Breast epithelium (tissue), 4 donors: ENCODE measurements around the gene DDR1. TPM values are rescaled to one million over a fixed set of nuclear protein-coding genes. Genes with fewer than 3 reads are reported as not detected.
A peak's percentile ranks its signal among the peaks of the same experiment; 100 is the strongest.
"Not testable (repeated sequence)": the region's sequence is repeated elsewhere in the genome, so short reads cannot be mapped to it uniquely, and the experiment has no call there.

Source experiments
- DNase-seq, 2 donors: peaks; one replicate each; pipeline ENCODE4 v3.0.0-alpha.2; 2019; ENCODE audit warnings: low spot score in 2 of 2
- H3K27ac ChIP-seq, 2 donors: fragments of 200-600 bp; sonication (generic) in 1 of 2; one replicate each; pipeline ENCODE4 v1.5.1; 2016 to 2019; ENCODE audit warnings: mild to moderate bottlenecking in 1 of 2
- H3K27me3 ChIP-seq, 2 donors: fragments of 200-600 bp; sonication (generic) in 1 of 2; one replicate each; pipeline versions ENCODE4 v1.5.1 to v1.6.0; 2017 to 2019; ENCODE audit warnings: control low read depth in 1 of 2, mild to moderate bottlenecking in 1 of 2
- H3K36me3 ChIP-seq: fragments of 200-600 bp; one replicate; pipeline ENCODE4 v1.5.1; 2019
- H3K4me1 ChIP-seq, 2 donors: fragments of 200-600 bp; sonication (generic); one replicate each; pipeline ENCODE4 v1.5.1; 2016 to 2019; ENCODE audit warnings: control low read depth in 1 of 2
- H3K4me3 ChIP-seq, 3 donors: fragments of 200-600 bp; sonication (generic); 1 replicate in 2 of 3; 2 replicates in 1 of 3; pipeline ENCODE4 v1.5.1; 2016 to 2019; ENCODE audit warnings: mild to moderate bottlenecking in 3 of 3, moderate library complexity in 2 of 3
- H3K9me3 ChIP-seq, 2 donors: fragments of 200-600 bp; sonication (generic) in 1 of 2; one replicate each; pipeline ENCODE4 v1.5.1; 2016 to 2019; ENCODE audit warnings: control low read depth in 1 of 2
- POLR2A ChIP-seq: fragments of 450-650 bp; IDR thresholded peaks from one replicate; pipeline ENCODE4 v1.6.1; 2016; ENCODE audit warnings: antibody characterized with exemption, mild to moderate bottlenecking, moderate library complexity
- POLR2AphosphoS5 ChIP-seq, 3 donors: sonication (generic); formaldehyde crosslinking; IDR thresholded peaks; one replicate each; pipeline ENCODE4 v1.6.1; 2017; ENCODE audit warnings: antibody characterized with exemption in 3 of 3
- intact Hi-C: fragments of 100-400 bp; cut with DNase I; formaldehyde crosslinking; loops from one replicate; pipeline ENCODE4 v1.15.1; 2023; ENCODE audit warnings: low total_unique reads
- total RNA-seq, 3 donors: library from RNA; depleted of rRNA; stranded (reverse); fragments of >200 nt; gene quantifications; one replicate each; pipeline ENCODE4 v1.1.0, GENCODE V29; 2016
- TF ChIP-seq, protein P1 (sequence below), 3 donors: fragments of 450-650 bp; IDR thresholded peaks; one replicate each; pipeline ENCODE4 v1.5.1; 2016 to 2017; ENCODE audit warnings: antibody characterized with exemption in 3 of 3, mild to moderate bottlenecking in 3 of 3, moderate library complexity in 3 of 3

The DDR1 gene
- total RNA-seq, 3 donors from 2014 or later: 18.1 to 149 (median 72.1) TPM

DNA sequence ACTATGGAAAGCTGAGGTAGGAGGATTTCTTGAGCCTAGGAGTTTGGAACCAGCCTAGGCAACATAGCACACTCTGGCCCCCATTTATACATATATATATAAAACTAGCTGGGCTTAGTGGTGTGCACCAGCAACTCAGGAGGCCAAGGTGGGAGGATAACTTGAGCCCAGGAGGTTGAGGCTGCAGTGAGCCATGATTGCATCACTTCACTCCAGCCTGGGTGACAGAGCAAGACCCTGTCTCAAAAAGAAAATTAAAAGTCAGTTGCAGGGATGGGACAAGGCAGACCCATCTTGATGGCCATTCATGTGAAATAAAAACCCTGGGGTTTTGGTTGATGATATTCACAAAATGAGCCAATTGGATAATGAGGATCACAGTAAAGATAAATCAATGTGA, 17.1 kb downstream of the DDR1 start:
- intact Hi-C loops: no loop called here
- Histone ChIP-seq H3K27ac (no peak overlapping the region), H3K36me3 (no peaks in the 10 kb centered on the region), H3K9me3 (no peaks in the 10 kb centered on the region), H3K27me3 (no peaks in the 10 kb centered on the region), H3K4me1 (no peaks in the 10 kb centered on the region), H3K4me3 (no peak overlapping the region)
- no peak for DNase-seq
- TF ChIP-seq POLR2AphosphoS5 (IDR thresholded peaks at IDR 0.05): no peak
- TF ChIP-seq POLR2A: no peak
- TF ChIP-seq, protein P1, sequence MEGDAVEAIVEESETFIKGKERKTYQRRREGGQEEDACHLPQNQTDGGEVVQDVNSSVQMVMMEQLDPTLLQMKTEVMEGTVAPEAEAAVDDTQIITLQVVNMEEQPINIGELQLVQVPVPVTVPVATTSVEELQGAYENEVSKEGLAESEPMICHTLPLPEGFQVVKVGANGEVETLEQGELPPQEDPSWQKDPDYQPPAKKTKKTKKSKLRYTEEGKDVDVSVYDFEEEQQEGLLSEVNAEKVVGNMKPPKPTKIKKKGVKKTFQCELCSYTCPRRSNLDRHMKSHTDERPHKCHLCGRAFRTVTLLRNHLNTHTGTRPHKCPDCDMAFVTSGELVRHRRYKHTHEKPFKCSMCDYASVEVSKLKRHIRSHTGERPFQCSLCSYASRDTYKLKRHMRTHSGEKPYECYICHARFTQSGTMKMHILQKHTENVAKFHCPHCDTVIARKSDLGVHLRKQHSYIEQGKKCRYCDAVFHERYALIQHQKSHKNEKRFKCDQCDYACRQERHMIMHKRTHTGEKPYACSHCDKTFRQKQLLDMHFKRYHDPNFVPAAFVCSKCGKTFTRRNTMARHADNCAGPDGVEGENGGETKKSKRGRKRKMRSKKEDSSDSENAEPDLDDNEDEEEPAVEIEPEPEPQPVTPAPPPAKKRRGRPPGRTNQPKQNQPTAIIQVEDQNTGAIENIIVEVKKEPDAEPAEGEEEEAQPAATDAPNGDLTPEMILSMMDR (IDR thresholded peaks at IDR 0.05): no peak

DNA sequence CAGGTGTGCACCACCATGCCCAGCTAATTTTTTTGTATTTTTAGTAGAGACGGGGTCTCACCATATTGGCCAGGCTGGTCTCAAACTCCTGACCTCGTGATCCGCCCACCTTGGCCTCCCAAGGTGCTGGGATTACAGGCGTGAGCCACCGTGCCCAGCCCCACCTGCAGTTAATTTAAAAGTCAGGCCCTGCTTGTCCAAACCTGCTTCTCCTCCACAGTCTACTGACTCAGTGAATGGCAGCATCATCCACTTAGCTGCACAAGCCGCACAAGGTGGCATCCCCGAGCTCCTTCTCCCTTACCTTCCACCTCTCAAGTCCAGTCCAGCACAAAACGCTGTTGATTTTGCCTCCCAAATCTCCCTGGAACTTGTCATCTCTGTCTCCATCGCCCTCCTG, 17.9 kb downstream of the DDR1 start:
- H3K9me3 ChIP-seq, H3K36me3 ChIP-seq, H3K27ac ChIP-seq, H3K4me3 ChIP-seq, DNase-seq, H3K27me3 ChIP-seq, intact Hi-C loops, H3K4me1 ChIP-seq: not testable (repeated sequence)

DNA sequence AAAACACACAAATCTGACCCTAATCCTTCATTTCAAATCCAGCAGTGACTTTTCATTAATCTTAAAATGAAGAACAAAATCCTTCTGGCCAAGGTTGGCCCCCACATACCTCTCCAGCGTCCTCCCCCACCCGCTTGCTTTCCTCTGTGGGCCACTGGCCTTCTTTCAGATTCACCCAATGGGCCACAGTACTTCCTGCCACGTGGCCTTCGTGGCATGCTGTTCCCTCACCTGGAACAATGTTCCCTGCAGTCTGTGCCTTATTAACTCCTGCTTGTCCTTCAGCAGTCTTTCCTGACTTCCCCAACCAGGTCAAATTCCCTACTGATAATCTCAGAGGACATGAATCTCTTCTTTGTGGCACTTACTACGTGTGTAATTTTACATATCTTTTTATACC, 18.4 kb downstream of the DDR1 start:
- no peak overlapping the region for H3K27ac ChIP-seq
- no peaks in the 10 kb centered on the region for H3K36me3 ChIP-seq
- no peak for DNase-seq
- no peaks in the 10 kb centered on the region for H3K4me1 ChIP-seq
- no peak for TF ChIP-seq POLR2A
- TF ChIP-seq, protein P1 (IDR thresholded peaks at IDR 0.05): no peak
- TF ChIP-seq POLR2AphosphoS5 (IDR thresholded peaks at IDR 0.05): no peak
- H3K27me3 ChIP-seq: no peaks in the 10 kb centered on the region
- H3K4me3 ChIP-seq: no peak overlapping the region
- no peaks in the 10 kb centered on the region for H3K9me3 ChIP-seq
- intact Hi-C loops: no loop called here

DNA sequence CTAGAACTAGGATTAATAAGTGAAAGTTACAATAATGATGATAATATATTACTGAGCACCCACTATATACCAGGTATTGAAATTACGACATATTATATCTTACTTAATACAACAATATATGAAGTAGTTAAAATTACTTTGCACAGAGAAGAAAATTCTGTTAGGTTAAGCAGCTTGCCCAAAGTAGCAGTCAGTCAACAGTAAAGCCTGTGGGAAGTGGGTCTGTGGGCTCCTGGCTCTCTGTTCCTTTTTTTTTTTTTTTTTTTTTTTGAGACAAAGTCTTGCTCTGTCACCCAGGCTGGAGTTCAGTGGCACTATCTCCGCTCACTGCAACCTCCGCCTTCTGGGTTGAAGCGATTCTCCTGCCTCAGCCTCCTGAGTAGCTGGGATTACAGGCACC, 18.9 kb downstream of the DDR1 start:
- DNase-seq: no peak
- H3K36me3 ChIP-seq: no peaks in the 10 kb centered on the region
- intact Hi-C loops: no loop called here
- H3K4me1 ChIP-seq: no peaks in the 10 kb centered on the region
- no peak for TF ChIP-seq POLR2AphosphoS5 (IDR thresholded peaks at IDR 0.05)
- TF ChIP-seq, protein P1 (IDR thresholded peaks at IDR 0.05): no peak
- no peak for TF ChIP-seq POLR2A
- no peak overlapping the region for H3K4me3 ChIP-seq
- no peak overlapping the region for H3K27ac ChIP-seq
- H3K9me3 ChIP-seq: no peaks in the 10 kb centered on the region
- no peaks in the 10 kb centered on the region for H3K27me3 ChIP-seq

DNA sequence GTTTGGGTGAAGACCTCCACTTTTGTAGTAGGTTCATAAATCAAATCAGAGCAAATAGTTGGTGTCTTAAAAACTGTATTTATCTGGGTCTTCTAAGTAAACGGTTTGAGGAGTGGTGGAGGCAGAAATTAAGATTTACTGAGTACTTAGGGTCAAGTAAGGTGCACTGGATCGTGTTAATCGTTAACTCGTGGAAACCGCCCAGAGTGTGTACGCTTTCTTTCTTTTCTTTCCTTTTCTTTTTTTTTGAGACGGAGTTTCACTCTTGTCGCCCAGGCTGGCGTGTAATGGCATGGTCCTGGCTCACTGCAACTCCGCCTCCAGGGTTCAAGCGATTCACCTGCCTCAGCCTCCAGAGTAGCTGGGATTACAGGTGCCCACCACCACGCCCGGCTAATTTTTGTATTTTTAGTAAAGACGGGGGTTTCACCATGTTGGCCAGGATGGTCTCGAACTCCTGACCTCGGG, 23.0 kb downstream of the DDR1 start:
- H3K27me3 ChIP-seq, H3K36me3 ChIP-seq, H3K9me3 ChIP-seq, H3K4me1 ChIP-seq, DNase-seq, intact Hi-C loops: not testable (repeated sequence)
- peak overlapping the region; percentile 39 to 66 for H3K27ac ChIP-seq
- peak overlapping the region; percentile 74 to 89 (median 83) for H3K4me3 ChIP-seq

DNA sequence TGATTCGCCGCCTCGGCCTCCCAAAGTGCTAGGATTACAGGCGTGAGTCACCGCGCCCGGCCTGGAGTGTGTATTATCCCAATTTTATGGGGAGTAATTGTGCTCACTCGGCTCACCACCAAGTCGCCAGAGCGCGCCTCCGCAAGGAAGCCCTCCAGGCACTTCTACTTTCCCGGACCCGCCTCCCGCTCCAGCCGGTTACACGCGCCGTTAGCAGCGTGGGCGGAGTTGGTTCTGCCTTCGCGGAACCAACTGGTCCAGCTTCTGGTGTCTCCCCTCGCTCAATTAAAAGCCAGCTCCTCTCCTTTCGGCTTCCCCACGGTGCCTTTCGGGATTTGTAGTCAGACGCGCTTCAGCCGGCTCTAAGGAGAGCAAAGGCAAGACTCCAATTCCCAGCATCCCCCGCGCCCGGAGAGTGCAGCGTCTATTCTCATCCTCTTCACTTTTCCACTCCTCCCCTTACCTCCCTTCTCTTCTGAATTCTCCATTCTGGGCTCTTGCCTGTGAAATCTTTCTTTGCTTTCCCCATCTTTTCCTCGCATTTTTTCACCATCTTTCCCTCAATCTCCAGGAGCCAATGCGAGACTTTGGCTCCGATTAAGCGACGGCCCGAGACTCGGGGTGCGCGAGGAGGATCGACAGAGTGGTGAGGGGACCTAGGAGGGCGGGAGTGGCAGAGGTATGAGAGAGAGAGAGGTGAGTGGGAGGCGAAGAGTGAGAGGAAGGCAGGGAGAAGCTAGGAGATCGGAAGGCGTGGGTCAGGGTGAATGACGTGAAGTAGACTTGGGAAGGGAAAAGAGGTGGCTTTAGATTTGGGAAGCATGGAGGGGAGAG, 23.7 kb downstream of the DDR1 start, which contains the start of gene GTF2H4:
Gene GTF2H4 (plus strand): TSS at position 450 of the 834 bp plus-strand sequence.
- H3K4me1 ChIP-seq: peaks cover 0 to 7% of the 10 kb centered on the region in 2 donors
- no peaks in the 10 kb centered on the region for H3K9me3 ChIP-seq
- H3K36me3 ChIP-seq: no peaks in the 10 kb centered on the region
- H3K27me3 ChIP-seq: no peaks in the 10 kb centered on the region
- peak within 1 kb of the TSS; percentile 74 to 89 (median 83) for H3K4me3 ChIP-seq
- peak; percentile 92 to 95 for DNase-seq
- intact Hi-C loops: no loop called here
- H3K27ac ChIP-seq: peak within 1 kb of the TSS; percentile 39 to 66
- TF ChIP-seq POLR2A: no peak
- TF ChIP-seq POLR2AphosphoS5 (IDR thresholded peaks at IDR 0.05): peak in 2 of 3 donors; percentile 60 to 63
- TF ChIP-seq, protein P1 (IDR thresholded peaks at IDR 0.05): no peak
